Measurements from ENCODE around the gene CHST15. TPM values are rescaled to one million over a fixed set of nuclear protein-coding genes. Genes with fewer than 3 reads are reported as not detected.
A peak's percentile ranks its signal among the peaks of the same experiment; 100 is the strongest.

The CHST15 gene
- polyA plus RNA-seq, 12 donors, result 14.6 to 24.7 (median 17.8) TPM; not detected in 1

- peak; percentile 65 for DNase-seq
These were observed 26.4 kb downstream of the CHST15 start for GRCh38 chr10:124066781-124067714.

- no peak for DNase-seq
These were observed 27.2 kb downstream of the CHST15 start for GRCh38 chr10:124066126-124066700.

DNA sequence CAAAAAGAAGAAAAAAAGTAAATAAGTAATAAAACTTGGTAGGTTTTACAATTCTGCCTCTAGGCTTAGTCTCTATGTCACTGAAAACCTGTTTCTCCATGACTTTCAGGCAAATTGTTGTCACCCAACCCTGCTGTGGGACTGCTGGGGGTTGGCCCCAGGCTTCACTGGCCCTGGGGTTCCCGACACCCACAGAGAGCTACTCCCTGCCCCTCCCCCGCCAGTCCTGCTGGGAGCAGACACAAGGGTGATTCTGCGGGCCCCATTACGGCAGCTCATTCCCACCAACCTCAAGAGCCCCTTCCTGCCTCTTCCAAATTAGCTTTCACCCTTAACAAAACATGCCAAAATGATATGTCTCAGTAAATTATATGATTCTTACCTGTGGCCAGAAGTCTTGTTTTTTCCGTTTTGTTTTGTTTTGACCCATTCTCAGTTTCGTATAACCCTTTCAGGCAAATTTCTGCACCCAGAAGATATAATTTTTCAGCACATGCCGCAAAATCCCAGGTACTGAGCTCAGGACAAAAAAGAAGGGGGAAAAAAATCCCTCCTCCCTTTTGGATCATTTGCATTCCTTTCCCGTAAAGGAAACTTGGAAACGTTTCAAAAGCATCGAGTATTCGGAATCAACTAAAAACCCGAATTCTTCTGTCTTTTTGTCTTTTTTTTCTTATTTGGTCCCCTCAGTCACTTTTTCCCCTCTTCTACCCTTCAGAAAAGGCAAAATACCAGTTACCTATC is 27.8 kb downstream of the CHST15 start:
- DNase-seq, result no peak

GRCh38 chr10:124064676-124065075 is 28.7 kb downstream of the CHST15 start:
- DNase-seq, result no peak

DNA sequence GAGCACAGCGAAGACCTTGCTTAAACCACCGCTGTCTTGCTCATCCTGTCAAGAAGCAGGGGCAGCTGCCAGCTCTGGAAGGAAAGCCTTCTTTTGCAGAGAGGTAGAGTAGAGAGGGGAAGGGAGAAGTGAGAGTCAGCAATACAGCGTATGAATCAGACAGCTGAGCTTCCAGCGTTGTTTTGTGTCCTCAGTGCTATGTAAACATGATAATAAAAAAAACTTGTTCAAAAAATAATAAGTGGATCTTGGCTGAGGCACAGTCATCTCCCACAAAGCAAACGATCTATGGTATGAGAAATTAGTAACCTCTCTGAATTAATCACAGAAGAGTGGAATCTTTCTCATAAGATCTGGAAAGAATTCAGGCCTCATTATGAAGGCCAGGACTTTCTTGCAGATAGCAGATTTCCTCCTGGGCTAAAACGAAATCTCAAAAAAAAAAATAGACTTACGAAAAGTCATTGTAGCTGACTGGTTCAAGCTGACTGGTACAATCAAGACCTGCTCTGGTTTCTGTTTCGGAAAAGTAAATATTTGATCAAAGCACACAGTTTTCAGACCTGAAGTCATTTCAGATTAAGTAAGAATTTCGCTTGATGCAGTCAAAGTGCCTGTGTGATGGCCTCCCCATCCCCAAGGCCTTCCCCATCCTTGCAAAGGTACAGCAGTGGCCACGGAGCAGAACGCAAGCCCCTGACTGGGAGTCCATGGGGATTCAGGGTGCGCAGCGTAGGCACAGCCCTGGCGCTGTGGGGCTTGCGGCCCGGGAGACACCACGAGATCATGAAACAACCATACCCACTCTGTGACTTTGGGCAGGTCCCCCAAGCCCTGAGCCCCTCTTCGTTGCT is 29.4 kb downstream of the CHST15 start:
- no peak for DNase-seq

DNA sequence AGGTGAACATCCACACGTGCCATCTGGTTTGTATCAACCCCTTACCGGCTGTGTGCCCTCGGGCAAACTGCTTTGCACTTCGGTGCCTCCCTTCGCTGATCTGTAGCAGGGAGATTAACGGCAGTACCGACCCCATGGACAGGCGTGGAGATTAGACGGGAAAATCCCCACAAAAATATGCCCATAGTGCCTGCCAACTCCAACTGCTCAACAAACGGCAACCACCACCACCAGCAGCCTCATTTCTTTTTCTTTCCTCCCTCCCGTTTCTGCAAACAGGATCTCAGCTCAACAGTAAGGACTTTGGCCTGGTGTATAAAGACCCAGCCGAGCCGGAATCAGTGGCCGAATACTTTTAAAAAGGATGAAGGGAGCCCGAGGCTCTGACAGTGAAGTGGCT is 31.0 kb downstream of the CHST15 start:
- DNase-seq, result no peak

GRCh38 chr10:124061030-124061429 is 32.4 kb downstream of the CHST15 start:
- DNase-seq, result no peak

DNA sequence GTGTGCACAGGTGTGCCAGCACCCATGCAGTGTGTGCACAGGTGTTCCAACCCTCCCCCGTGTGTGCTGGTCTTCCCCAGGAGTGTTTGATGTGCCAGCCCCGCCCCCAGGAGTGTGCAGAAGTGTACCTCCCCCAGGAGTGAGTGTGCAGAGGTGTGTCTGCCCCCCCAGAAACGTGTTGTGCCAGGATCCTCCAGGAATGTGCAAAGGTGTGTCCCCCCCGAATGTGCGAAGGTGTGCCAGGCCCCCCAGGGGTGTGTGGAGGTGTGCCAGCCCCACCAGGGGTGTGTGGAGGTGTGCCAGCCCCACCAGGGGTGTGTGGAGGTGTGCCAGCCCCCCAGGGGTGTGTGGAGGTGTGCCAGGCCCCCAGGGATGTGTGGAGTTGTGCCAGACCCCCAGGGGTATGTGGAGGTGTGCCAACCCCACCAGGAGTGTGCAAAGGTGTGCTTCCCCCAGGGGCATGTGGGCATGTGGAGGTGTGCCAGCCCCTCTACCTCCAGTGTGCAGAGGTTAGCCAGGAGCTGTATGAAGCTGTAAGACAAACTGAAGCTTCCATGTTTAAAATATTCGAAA is 33.2 kb downstream of the CHST15 start:
- no peak for DNase-seq

DNA sequence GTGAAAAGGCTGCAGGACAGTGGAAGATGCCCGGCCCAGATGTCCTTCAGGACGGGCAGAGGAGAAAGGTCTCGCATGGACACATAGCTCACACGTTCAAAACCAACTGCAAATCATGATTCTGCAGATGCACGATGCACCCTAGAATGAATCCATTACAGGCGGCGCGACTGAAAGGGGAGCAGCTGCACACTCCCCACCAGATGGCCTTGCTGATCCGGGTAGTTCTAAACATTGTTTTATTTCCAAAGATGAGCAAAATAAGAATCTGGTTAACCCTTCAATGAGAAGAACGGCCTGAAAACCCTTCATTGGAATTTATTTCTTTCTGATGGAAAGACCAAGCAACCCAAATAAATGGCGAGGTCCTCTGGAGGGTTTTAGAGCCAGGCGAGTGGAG is 33.8 kb downstream of the CHST15 start:
- no peak for DNase-seq

GRCh38 chr10:124058346-124059003 is 34.9 kb downstream of the CHST15 start:
- no peak for DNase-seq

DNA sequence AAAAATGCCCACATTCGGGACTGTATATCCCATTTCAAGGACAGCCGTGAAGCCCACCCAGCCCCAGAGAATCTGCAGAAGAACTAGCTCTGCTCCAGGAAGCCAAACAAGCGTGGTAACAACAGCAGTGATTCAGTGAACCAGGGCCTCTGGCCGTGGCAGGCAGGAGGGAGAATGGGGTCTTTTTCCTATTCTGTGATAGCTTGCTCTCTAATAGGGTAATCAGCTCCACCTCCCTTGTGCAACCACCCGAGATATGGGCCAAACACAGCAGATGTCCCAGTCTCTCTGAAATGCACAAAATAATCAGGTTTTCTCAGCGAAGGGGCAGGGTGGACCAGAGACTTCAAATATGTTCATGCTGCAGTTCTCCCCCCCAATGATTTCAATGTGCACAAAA is 35.8 kb downstream of the CHST15 start:
- DNase-seq, result no peak

GRCh38 chr10:124056337-124056980 is 36.9 kb downstream of the CHST15 start:
- no peak for DNase-seq

DNA sequence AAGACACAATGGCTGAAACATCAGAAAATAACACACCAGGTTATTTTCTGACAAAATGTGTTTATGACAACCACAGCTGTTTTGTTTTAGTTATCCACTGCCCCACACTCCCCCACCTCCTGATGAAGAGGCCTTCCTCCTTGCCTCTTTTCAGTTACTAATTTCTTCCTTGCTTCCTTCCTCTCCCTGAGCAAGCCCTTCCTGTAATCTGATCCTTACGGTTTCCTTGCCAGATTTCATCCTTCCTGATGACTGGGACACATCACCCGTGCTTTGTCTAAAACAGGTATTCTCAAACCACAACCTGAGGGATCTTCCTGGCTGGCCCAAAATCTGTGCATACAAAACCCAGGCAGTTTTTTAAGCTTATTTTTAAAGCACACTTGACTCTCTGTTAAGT is 39.4 kb downstream of the CHST15 start:
- DNase-seq, result no peak

- DNase-seq, result no peak
These were observed 40.8 kb downstream of the CHST15 start for GRCh38 chr10:124052561-124052960.

- no peak for DNase-seq
These were observed 43.1 kb downstream of the CHST15 start for GRCh38 chr10:124050021-124051015.

DNA sequence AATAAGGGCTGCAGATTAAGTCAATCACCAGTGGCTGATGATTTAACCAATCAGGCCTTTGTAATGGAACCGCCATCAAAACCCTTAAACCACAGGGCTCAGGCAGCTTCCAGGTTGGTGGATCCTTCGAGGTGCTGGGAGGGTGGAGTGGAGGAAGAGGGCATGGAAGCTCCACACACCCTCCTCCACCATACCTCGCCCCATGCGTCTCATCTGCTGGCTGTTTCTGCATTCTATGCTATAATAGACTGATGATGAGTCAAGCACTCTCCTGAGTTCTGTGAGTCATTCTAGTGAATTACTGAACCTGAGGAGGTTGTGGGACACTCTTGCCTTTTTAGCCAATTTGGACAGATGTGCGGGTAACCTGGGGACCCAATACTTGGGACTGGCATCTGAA is 43.9 kb downstream of the CHST15 start:
- no peak for DNase-seq

- no peak for DNase-seq
These were observed 44.8 kb downstream of the CHST15 start for GRCh38 chr10:124048371-124049290.

Data from muscle of arm (tissue), 12 donors.